Measurements from ENCODE around the gene KRTAP12-3.
"Not testable (repeated sequence)": the region's sequence is repeated elsewhere in the genome, so short reads cannot be mapped to it uniquely, and the experiment has no call there.

KRTAP12-3 gene

GRCh38 chr21:44627831-44628233, 29.9 kb upstream of the KRTAP12-3 start:
- not testable (repeated sequence) for DNase-seq

DNA sequence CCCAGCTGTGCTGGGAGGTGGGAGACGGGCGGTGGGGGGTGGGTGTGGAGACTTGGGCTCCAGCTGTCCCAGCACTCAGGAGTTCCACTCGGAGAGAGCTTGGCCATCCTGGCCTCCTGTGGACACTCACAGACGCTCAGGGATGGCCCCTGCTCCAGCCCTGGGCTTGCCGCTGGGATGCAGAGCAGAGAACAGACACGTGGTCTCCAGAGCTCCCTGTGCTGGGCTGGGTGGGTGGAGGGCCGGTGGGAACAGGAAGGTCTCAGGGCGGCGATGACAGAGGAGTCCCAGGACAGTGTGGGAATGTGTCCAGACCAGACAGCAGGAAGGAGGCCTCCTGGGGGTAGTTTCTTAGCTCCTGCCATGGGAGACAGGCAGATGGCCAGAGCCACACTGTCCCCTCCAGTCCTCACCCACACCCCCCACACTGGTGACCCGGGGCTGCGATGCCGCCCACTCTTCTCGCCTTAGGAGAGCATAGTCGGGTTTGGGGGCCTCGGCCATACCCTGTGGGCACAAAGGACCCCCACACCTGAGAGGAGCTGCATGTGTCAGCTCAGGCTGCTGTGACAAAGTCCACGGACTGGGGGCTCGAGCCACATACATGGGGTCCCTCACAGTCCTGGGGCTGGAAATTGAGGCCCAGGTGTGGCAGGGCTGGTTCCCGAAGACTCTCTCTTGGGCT, 28.9 kb upstream of the KRTAP12-3 start:
- DNase-seq, result no peak

DNA sequence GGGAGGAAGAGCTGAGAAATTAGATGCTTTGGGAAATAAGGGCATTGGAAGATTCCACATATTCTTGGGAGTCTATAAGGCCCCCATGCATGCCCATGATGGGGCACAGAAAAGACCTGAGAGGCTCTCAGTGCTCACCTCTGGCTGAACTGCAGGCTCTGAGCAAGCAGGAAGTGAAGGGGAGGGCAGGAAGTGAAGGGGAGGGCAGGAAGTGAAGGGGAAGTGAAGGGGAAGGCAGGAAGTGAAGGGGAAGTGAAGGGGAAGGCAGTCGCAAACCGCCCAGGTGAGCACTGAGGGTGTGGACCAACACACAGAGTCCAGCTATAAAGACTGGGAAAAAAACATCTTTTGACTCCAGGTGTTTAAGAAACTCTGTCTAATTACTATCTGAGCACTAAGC, 27.3 kb upstream of the KRTAP12-3 start:
- DNase-seq, result no peak

- no peak for DNase-seq
Observed at GRCh38 chr21:44632067-44632466, 25.7 kb upstream of the KRTAP12-3 start.

DNA sequence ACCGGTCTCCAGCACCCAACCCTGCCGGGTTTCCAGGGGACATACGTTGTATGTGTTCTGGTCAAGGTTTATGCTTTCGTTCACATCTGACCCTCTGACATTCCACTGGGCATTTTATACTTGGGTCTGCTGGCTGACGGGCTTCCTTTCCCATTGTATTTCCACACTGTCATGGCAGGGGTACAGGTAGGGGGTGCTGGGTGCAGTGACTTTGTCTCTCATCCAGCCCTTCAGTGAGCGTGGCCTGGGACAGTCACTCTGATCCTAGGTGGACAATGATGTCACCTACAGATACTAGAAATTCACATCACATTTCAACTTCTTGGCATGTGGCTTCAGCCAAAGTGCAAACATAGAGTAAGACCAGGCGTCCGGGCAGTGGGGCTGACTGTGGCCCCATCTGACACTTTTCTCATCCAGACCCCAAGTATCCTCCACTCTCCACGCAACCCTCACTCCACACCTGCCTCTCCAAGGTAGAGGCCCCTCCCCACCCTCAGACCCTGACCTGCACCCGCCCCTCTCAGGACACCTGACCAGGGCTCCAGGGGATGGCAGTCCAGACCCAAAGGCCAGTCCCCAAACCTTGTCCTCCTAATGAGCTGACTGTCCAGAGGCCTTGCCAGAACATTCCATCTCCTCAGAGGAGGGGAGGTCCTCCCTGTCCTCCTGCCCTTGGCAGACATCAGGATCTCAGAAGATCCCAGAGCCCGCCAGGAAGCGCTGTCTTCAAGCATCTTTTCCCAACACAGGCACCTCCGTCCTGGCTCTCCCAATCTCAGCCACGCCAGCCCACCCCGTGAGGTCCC, 21.3 kb upstream of the KRTAP12-3 start:
- DNase-seq, result no peak

GRCh38 chr21:44637018-44637850, 20.5 kb upstream of the KRTAP12-3 start, which contains the start of gene KRTAP10-10:
Gene KRTAP10-10, plus strand, starts transcription at chr21:44637356. Its CDS starts 62 bp downstream, at chr21:44637418.
- no peak for DNase-seq

DNA sequence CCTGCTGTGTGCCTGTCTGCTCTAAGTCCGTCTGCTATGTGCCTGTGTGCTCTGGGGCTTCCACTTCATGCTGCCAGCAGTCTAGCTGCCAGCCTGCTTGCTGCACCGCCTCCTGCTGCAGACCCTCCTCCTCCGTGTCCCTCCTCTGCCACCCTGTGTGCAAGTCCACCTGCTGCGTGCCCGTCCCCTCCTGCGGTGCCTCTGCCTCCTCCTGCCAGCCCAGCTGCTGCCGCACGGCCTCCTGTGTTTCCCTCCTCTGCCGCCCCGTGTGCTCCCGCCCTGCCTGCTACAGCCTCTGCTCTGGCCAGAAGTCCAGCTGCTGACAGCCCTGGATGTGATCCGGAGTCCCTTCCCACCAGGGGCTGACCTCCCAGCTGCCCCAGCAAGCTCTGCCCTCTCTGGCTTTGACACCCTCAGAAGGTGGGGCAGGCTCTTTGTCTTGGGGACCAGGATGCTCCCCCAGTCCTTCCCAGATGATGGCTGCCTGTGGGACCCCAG, 19.8 kb upstream of the KRTAP12-3 start:
- not testable (repeated sequence) for DNase-seq

DNA sequence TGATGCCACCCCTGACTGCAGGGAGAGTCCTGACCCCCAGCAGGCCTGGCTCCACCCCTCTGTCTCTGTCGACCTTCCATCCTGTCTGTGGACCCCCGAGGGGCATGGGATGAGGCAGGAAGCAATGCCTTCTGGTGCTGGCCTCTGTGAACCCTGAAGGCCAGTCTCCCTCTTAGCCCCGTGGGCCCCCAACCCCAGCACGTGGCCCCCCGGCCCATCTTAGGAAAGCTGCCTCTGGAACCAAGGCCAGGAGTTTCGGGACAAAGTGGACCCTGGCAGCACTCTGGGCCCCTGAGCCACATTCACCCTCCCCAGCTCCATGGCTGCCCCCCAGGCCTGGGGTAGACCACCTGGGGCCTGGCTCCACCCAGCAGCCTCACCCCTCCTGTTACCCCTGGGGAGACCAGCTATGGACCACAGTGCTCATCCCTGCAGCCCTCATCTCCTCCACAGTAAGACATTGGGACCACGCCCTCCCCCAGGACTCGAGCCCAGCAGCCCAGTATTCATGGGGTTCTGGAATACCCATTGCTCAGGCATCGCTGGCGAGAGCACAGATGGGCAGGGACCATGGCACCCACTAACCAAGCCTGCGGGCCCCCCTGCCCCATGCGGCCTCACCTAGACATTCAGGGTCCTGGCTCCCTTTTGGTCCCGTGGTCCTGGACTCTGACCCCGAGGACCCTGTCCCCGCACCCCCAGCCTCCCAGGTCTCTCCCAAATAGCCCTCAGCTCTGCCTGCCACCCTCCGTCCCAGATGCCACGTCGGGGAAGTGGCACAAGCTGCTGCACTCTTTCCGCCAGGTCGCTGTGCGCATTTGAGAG, 19.0 kb upstream of the KRTAP12-3 start:
- DNase-seq, result not testable (repeated sequence)

GRCh38 chr21:44639331-44639655, 18.4 kb upstream of the KRTAP12-3 start:
- DNase-seq, result no peak

DNA sequence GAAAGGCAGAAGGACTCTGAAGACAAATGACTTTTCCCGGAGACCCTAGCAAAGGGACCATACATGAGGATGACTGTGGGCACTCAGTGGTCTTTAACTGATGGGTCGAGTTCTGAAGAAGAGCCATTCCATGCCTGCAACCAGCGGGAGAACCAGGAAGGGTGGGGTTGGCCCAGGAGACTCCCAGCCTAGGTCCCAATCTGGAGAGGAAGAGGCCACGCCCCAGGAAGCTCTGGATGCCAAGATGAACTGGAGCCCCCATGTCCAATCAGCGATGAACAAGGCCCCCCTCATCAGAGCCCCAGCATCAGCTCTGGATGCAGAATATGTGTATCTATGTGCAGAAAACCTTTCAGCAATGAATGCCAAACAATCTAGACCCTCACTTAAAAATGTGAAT, 17.0 kb upstream of the KRTAP12-3 start:
- no peak for DNase-seq

DNA sequence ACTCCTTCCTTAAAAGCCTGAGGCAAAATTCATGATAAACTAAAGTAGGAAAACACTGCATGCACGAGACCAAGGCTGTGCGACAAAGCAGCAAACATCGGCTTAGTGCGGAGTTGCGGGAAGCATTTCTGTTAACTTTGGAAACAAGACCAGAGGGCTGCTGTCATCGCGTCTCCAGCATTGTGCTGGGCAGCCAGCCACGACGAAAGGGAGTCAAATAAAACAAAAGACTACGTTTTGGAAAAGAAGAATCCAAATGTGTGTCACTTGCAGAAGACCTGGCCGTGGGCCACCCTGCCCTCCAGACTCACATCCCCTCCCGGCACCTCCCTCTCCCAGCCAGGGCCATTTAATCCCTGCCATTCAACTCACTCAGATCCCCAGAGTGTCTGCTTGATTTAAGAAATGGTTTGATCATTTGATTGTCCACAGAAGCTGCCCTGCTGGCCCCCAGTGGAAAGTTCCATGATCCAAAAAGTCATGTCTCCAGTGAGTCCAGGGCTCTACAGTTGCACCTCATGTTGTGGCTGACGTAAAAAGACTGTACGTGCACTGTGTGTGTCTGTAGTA, 13.9 kb upstream of the KRTAP12-3 start:
- no peak for DNase-seq

DNA sequence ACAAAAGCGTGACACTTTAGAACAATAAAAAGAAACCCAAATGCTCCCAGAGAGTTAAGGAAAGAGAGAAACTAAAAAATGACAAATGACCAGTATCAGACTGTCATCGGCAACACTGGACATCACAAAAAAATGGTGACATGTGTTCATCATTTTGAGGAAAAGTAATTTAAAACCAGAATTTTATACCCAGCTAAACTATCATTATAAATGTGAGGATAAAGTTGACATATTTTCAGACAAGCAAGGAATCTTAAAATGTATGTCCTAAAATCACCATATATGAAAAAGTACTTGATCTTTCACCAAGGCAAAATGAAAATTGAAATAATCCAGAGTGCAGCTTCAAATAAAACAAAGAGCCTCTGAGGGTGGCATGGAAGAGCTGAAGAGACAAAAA, 12.9 kb upstream of the KRTAP12-3 start:
- DNase-seq, result no peak

DNA sequence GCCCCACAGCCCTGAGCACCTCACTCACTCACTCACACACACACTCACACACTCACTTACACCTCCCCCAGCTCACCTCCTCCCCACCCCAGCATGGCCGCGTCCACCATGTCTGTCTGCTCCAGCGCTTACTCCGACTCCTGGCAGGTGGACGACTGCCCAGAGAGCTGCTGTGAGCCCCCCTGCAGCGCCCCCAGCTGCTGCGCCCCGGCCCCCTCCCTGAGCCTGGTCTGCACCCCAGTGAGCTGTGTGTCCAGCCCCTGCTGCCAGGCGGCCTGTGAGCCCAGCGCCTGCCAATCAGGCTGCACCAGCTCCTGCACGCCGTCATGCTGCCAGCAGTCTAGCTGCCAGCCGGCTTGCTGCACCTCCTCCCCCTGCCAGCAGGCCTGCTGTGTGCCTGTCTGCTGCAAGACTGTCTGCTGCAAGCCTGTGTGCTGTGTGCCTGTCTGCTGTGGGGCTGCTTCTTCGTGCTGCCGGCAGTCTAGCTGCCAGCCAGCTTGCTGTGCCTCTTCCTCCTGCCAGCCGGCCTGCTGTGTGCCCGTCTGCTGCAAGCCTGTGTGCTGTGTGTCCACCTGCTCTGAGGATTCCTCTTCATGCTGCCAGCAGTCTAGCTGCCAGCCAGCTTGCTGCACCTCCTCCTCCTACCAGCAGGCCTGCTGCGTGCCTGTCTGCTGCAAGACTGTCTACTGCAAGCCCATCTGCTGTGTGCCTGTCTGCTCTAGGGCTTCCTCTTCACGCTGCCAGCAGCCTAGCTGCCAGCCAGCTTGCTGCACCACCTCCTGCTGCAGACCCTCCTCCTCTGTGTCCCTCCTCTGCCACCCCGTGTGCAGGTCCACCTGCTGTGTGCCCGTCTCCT, 11.1 kb upstream of the KRTAP12-3 start, which contains the start of gene KRTAP10-11:
KRTAP10-11 (plus strand) TSS at position 49 of the 856 bp plus-strand sequence; CDS start at position 94, 45 bp downstream.
- DNase-seq, result peak; percentile 33

DNA sequence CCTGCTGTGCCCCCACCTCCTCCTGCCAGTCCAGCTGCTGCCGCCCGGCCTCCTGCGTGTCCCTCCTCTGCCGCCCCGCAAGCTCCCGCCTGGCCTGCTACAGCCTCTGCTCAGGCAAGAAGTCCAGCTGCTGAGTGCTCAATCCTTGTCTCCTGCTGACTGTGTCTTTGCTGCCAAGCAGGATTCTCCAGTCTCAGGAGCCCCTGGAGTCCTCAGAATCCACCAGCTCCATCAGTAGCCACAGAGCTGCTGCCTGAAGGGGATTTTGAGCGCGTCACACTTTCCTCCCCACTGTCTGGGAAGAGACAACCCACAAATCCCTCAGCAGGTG, 10.5 kb upstream of the KRTAP12-3 start:
- DNase-seq, result no peak

DNA sequence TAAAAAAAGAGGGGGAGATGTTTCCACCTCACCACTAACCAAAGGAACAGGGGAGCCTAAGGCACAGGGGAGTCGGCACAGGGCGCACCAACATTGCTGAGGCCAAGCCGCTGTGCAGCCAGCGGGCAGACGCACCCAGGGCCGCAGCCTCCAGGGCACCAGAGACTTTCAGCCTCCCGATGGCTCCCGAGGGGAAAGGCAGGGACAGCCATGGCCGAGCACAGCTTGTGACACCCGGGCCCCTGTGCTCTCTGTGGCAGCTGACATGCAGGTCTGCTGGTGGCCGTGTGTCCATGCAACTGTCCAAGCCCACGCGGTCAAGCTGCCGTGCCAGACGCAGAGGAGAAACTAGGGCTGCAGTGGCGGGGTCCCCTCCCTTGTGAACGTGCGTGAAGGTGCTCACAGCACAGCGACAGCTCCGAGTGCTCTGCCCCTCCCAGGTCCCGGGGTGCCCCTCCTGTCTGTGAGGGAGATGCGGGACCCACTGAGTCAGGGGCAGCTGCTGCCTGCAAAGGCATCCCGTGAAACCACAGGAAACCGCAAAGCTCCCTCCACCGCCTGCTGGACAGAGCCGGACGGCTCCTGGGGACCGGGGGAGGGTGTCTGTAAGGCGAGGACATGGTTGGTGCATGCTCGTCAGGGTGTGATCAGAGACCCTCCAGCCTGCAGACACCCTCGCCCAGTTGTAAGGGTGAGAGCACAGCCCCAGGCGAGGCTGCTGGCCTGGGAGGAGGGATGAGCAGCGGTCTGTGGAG, 9.0 kb upstream of the KRTAP12-3 start:
- no peak for DNase-seq

- DNase-seq, result no peak
Observed at GRCh38 chr21:44649521-44650100, 8.1 kb upstream of the KRTAP12-3 start.

DNA sequence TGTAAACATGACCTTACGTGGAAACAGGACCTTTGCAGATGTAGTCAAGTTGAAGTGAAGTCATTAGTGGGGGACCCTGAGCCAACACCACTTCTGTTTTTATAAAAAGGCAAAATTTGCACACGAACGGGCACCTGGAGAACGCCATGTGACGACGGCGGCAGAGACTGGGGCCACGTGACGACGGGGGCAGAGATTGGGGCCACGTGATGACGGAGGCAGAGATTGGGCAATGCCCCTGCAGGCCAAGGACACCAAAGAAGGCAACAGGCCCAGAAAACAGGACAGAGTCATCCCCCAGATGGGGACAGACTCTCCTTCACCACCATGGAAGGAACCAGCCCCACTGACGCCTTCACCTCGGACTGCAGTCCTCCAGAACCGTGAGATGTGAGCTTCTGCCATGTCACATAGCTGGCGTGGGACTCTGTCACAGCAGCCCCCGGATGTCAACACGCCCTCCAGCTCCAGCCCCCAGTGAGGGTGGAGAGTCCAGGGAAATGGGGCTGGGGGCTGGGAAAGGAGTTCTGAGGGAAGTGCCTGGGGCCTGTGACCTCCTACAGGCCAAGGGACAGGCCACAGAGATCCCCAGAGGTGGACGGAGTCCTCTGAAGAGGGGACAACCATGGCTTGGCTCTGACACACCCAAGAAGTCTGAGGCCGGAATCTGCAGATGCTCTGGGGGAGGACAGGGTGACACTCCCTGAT, 7.3 kb upstream of the KRTAP12-3 start:
- no peak for DNase-seq

DNA sequence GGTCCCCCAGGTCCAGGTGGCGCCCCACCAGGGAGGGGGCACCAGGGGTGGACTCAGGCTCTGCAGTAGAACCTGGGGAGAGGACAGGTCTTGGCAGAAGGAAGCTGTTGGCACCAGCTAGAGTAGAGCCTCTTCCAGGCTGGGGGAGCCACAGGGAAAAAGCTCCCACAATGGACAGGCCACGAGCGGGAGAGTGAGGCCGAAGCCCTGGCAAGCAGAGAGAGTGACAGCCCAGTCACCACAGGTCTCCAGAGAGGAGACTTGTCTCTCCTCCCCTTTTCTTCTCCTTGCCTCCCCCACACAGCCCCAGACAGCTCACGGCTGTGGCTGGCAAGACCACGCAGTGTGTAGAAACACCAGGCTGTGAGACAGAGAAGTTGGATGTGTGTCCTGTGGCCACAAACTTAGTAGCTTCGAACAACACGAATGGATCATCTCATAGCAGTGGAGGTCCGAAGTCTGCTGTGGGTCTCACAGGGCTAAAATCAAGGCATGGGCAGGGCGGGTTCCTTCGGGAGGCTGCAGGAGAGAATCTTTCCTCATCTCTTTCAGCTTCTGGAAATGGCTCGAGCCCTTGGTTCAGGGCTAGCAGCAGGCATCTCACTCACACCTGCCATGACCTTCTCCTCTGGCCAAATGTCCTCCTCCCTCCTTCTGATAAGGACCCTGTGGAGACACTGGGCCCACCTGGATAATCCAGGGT, 6.6 kb upstream of the KRTAP12-3 start:
- no peak for DNase-seq

DNA sequence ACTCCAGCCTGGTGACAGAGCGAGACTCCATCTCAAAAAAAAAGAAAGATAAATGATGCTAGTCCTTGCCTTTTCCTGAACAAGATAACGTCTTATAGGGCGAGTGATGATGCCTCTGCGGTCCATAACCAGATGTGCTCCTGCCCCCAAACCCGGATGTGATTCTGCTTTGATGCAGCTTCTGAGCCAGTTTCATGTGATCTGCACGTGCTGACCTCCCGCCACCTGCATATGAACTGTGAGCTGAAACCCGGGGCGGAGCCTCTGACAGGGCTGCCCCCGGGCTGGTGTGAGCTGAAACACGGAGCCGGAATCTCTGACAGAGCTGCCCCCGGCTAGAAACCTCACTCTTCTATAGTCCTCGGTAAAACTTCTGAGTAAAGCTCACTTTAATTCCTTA, 4.6 kb upstream of the KRTAP12-3 start:
- DNase-seq, result peak; percentile 54
